Karpas-422 (cell line): ENCODE measurements around the gene ENTR1. TPM values are rescaled to one million over a fixed set of nuclear protein-coding genes. Genes with fewer than 3 reads are reported as not detected.

ENCODE experiments used
- DNase-seq: peaks from one replicate; pipeline ENCODE4 v3.0.0-alpha.2; 2015
- H2AFZ ChIP-seq: fragments of 200-600 bp; sonication (generic); 2 replicates; pipeline ENCODE4 v1.6.1; 2014; ENCODE audit warnings: antibody characterized with exemption, low read length, mixed read lengths
- H3K27ac ChIP-seq: fragments of 200-600 bp; sonication (generic); 2 replicates; pipeline ENCODE4 v1.5.1; 2014; ENCODE audit warnings: mild to moderate bottlenecking, low read length, moderate library complexity
- H3K27me3 ChIP-seq: fragments of 200-600 bp; sonication (generic); 2 replicates; pipeline ENCODE4 v1.6.1; 2014; ENCODE audit warnings: low read length, mixed read lengths
- H3K36me3 ChIP-seq: fragments of 200-600 bp; sonication (generic); 2 replicates; pipeline ENCODE4 v1.6.1; 2014; ENCODE audit warnings: low read length, mixed read lengths; ENCODE audit not compliant: insufficient read depth
- H3K4me1 ChIP-seq: fragments of 200-600 bp; sonication (generic); 2 replicates; pipeline ENCODE4 v1.6.1; 2014; ENCODE audit warnings: mild to moderate bottlenecking, low read length, mixed read lengths
- H3K4me2 ChIP-seq: fragments of 200-600 bp; sonication (generic); 2 replicates; pipeline ENCODE4 v1.6.1; 2014; ENCODE audit warnings: low read length, low read depth, mild to moderate bottlenecking; ENCODE audit not compliant: poor library complexity, severe bottlenecking
- H3K4me3 ChIP-seq: fragments of 200-600 bp; sonication (generic); 2 replicates; pipeline ENCODE4 v1.5.1; 2014; ENCODE audit warnings: mild to moderate bottlenecking, antibody characterized with exemption, low read length, mixed read lengths
- H3K79me2 ChIP-seq: fragments of 200-600 bp; sonication (generic); 2 replicates; pipeline ENCODE4 v1.6.1; 2014; ENCODE audit warnings: mild to moderate bottlenecking, low read length, mixed read lengths
- H3K9ac ChIP-seq: fragments of 200-600 bp; sonication (generic); 2 replicates; pipeline ENCODE4 v1.6.0; 2014; ENCODE audit warnings: low read length
- H3K9me2 ChIP-seq: fragments of 200-600 bp; sonication (generic), shearing (Covaris generic); replicated peaks from 2 replicates; pipeline ENCODE4 v1.6.0; 2014; ENCODE audit warnings: mild to moderate bottlenecking, low read length, moderate library complexity; ENCODE audit not compliant: insufficient read depth
- H3K9me3 ChIP-seq: fragments of 300-700, 200-600 bp; sonication (generic); 2 replicates; pipeline ENCODE4 v1.6.1; 2014; ENCODE audit warnings: low read length, mixed read lengths
- H4K20me1 ChIP-seq: fragments of 200-600 bp; sonication (generic); 2 replicates; pipeline ENCODE4 v1.6.1; 2014; ENCODE audit warnings: mild to moderate bottlenecking, antibody characterized with exemption, low read length, low read depth; ENCODE audit not compliant: insufficient read depth
- total RNA-seq: library from RNA; depleted of rRNA; stranded (reverse); fragments of >200 nt; shearing (Covaris generic); gene quantifications from 2 replicates; pipeline ENCODE4 v1.2.3, GENCODE V29; 2014; ENCODE audit warnings: low replicate concordance

The ENTR1 gene
- total RNA-seq, 1 experiment from 2014 or later = 65.5 TPM

GRCh38 chr9:136441681-136442245, 31.3 kb upstream of the ENTR1 start:
- Histone ChIP-seq H3K36me3 (no peaks in the 10 kb centered on the region), H3K9me2 (no peaks in the 10 kb centered on the region)

GRCh38 chr9:136441191-136441680, 30.8 kb upstream of the ENTR1 start:
- H3K27me3 ChIP-seq = no peaks in the 10 kb centered on the region
- H3K4me1 ChIP-seq = peaks cover 24% of the 10 kb centered on the region
- peaks cover 30% of the 10 kb centered on the region for H3K79me2 ChIP-seq
- no peak overlapping the region for H3K4me3 ChIP-seq
- H3K9ac ChIP-seq = no peak overlapping the region
- no peak for DNase-seq
- H3K4me2 ChIP-seq = no peak overlapping the region
- H3K27ac ChIP-seq = no peak overlapping the region
- no peaks in the 10 kb centered on the region for H3K9me3 ChIP-seq
- peaks cover 26% of the 10 kb centered on the region for H4K20me1 ChIP-seq
- H2AFZ ChIP-seq = no peak overlapping the region
- H3K36me3 ChIP-seq = no peaks in the 10 kb centered on the region
- H3K9me2 ChIP-seq = no peaks in the 10 kb centered on the region

More at GRCh38 chr9:136441681-136442245, 31.3 kb upstream of the ENTR1 start:
- no peak overlapping the region for H3K9ac ChIP-seq
- H2AFZ ChIP-seq = no peak overlapping the region
- no peak overlapping the region for H3K27ac ChIP-seq
- H3K79me2 ChIP-seq = peaks cover 25% of the 10 kb centered on the region
- peaks cover 27% of the 10 kb centered on the region for H3K4me1 ChIP-seq
- H3K9me3 ChIP-seq = no peaks in the 10 kb centered on the region
- H3K27me3 ChIP-seq = no peaks in the 10 kb centered on the region
- no peak overlapping the region for H3K4me3 ChIP-seq
- H4K20me1 ChIP-seq = peaks cover 22% of the 10 kb centered on the region
- no peak overlapping the region for H3K4me2 ChIP-seq
- DNase-seq = no peak

- H3K9ac ChIP-seq = peak within 1 kb of the TSS; percentile 87
- H3K79me2 ChIP-seq = peaks cover 44% of the 10 kb centered on the region
- H4K20me1 ChIP-seq = peaks cover 26% of the 10 kb centered on the region
- H3K36me3 ChIP-seq = no peaks in the 10 kb centered on the region
- no peaks in the 10 kb centered on the region for H3K9me3 ChIP-seq
- H3K4me2 ChIP-seq = peak within 1 kb of the TSS; percentile 82
- peak within 1 kb of the TSS; percentile 44; the same call in 1 of the 2 replicates for H3K27ac ChIP-seq
- peak within 1 kb of the TSS; percentile 80 for H3K4me3 ChIP-seq
- peak; percentile 92 for DNase-seq
- H3K9me2 ChIP-seq = no peaks in the 10 kb centered on the region
- H2AFZ ChIP-seq = 0 out of 2 replicates have a peak within 1 kb of the TSS, but pooled peaks have one; percentile 43
- H3K4me1 ChIP-seq = peaks cover 24% of the 10 kb centered on the region
- H3K27me3 ChIP-seq = no peaks in the 10 kb centered on the region
These were observed 29.3 kb upstream of the ENTR1 start, which contains the start of gene INPP5E for GRCh38 chr9:136439481-136440408. Gene INPP5E (minus strand): TSS chr9:136439845. CDS start chr9:136439419, 426 bp downstream.

- no peaks in the 10 kb centered on the region for H3K27me3 ChIP-seq
- H4K20me1 ChIP-seq = peaks cover 26% of the 10 kb centered on the region
- H3K79me2 ChIP-seq = peaks cover 46% of the 10 kb centered on the region
- H3K9me3 ChIP-seq = no peaks in the 10 kb centered on the region
- peak overlapping the region; percentile 87 for H3K9ac ChIP-seq
- peaks cover 24% of the 10 kb centered on the region for H3K4me1 ChIP-seq
- no peaks in the 10 kb centered on the region for H3K9me2 ChIP-seq
- DNase-seq = peak; percentile 82
- H3K4me3 ChIP-seq = peak overlapping the region; percentile 80
- 0 out of 2 replicates have a peak overlapping the region, but pooled peaks have one; percentile 43 for H2AFZ ChIP-seq
- H3K4me2 ChIP-seq = peak overlapping the region; percentile 82
- H3K36me3 ChIP-seq = no peaks in the 10 kb centered on the region
- peak overlapping the region; percentile 44; the same call in 1 of the 2 replicates for H3K27ac ChIP-seq
These were observed 28.4 kb upstream of the ENTR1 start for GRCh38 chr9:136438548-136439480.

GRCh38 chr9:136437839-136438547, 27.6 kb upstream of the ENTR1 start:
- Histone ChIP-seq H3K4me1 (peaks cover 24% of the 10 kb centered on the region), H3K79me2 (peaks cover 46% of the 10 kb centered on the region), H3K4me2 (peak overlapping the region; percentile 82), H3K27me3 (no peaks in the 10 kb centered on the region), H2AFZ (no peak overlapping the region), H3K9me3 (no peaks in the 10 kb centered on the region), H3K9ac (peak overlapping the region; percentile 87), H3K9me2 (no peaks in the 10 kb centered on the region), H3K36me3 (no peaks in the 10 kb centered on the region), H3K27ac (0 out of 2 replicates have a peak overlapping the region, but pooled peaks have one; percentile 44), H4K20me1 (peaks cover 26% of the 10 kb centered on the region), H3K4me3 (peak overlapping the region; percentile 80)
- no peak for DNase-seq

GRCh38 chr9:136437430-136437829, 27.0 kb upstream of the ENTR1 start:
- H2AFZ ChIP-seq = no peak overlapping the region
- H3K9ac ChIP-seq = peak overlapping the region; percentile 87
- no peaks in the 10 kb centered on the region for H3K27me3 ChIP-seq
- H3K27ac ChIP-seq = no peak overlapping the region
- H3K79me2 ChIP-seq = peaks cover 46% of the 10 kb centered on the region
- no peaks in the 10 kb centered on the region for H3K9me3 ChIP-seq
- H3K9me2 ChIP-seq = no peaks in the 10 kb centered on the region
- H3K4me3 ChIP-seq = peak overlapping the region; percentile 80
- H3K4me2 ChIP-seq = peak overlapping the region; percentile 82
- H3K36me3 ChIP-seq = no peaks in the 10 kb centered on the region
- peaks cover 26% of the 10 kb centered on the region for H4K20me1 ChIP-seq
- H3K4me1 ChIP-seq = peaks cover 24% of the 10 kb centered on the region
- DNase-seq = no peak

GRCh38 chr9:136436055-136436634, 25.7 kb upstream of the ENTR1 start:
- no peaks in the 10 kb centered on the region for H3K9me2 ChIP-seq
- no peak overlapping the region for H3K9ac ChIP-seq
- H3K27me3 ChIP-seq = no peaks in the 10 kb centered on the region
- H3K36me3 ChIP-seq = no peaks in the 10 kb centered on the region
- H3K27ac ChIP-seq = no peak overlapping the region
- peaks cover 24% of the 10 kb centered on the region for H3K4me1 ChIP-seq
- H3K4me3 ChIP-seq = no peak overlapping the region
- no peak overlapping the region for H2AFZ ChIP-seq
- no peaks in the 10 kb centered on the region for H3K9me3 ChIP-seq
- no peak for DNase-seq
- peaks cover 26% of the 10 kb centered on the region for H4K20me1 ChIP-seq
- peaks cover 46% of the 10 kb centered on the region for H3K79me2 ChIP-seq
- no peak overlapping the region for H3K4me2 ChIP-seq
